ENCODE data around the gene SGCA.

SGCA gene

DNA sequence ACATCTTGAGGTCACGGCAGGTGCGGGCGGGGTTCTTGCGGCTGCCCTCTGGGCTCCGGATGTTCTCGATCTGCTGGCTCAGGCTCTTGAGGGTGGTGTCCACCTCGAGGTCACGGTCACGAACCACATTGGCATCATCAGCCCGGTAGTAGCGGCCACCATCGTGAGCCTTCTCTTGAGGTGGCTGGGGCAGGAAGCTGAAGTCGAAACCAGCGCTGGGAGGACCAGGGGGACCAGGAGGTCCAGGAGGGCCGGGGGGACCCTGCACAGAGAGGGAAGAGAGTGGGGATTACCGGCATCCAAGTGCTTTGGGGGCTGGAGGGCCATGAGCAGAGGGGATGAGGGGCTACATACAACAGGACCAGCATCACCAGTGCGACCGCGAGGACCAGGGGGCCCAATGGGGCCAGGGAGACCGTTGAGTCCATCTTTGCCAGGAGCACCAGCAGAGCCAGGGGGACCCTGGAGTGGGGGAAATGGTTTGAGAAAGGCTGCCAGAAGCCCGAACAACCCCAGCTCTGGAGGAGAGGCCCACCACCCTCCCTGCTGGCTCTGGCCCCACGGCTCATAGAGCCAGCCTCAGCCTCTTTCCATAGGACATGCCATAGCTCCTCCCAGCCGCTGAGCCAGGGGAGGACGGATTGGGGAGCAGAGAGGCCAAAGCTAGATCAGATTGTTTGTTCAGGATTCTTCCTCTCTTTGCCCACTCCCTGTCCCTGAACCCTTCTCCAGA is 21.0 kb downstream of the SGCA start:
- TF ChIP-seq ZFX (IDR thresholded peaks at IDR 0.05; ENCODE audit: borderline replicate concordance), result no peak
- TF ChIP-seq, protein P1, sequence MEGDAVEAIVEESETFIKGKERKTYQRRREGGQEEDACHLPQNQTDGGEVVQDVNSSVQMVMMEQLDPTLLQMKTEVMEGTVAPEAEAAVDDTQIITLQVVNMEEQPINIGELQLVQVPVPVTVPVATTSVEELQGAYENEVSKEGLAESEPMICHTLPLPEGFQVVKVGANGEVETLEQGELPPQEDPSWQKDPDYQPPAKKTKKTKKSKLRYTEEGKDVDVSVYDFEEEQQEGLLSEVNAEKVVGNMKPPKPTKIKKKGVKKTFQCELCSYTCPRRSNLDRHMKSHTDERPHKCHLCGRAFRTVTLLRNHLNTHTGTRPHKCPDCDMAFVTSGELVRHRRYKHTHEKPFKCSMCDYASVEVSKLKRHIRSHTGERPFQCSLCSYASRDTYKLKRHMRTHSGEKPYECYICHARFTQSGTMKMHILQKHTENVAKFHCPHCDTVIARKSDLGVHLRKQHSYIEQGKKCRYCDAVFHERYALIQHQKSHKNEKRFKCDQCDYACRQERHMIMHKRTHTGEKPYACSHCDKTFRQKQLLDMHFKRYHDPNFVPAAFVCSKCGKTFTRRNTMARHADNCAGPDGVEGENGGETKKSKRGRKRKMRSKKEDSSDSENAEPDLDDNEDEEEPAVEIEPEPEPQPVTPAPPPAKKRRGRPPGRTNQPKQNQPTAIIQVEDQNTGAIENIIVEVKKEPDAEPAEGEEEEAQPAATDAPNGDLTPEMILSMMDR (IDR thresholded peaks at IDR 0.05), result no peak
- no peak overlapping the region for H3K27ac ChIP-seq

DNA sequence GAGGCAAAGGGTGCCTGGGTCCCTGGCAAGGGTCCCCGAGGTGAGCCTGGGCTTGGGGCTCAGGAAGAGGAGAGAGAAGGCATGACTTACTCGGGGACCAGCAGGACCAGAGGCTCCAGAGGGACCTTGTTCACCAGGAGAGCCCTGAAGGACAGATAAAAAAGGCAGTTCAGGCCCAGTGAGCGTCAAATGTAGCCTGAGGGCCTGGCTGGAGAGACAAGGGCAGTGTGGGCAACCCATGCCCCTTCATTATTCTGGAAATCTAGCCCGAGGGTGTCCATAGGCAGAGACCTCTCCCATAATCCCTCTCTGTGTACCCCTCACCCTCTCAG is 21.6 kb downstream of the SGCA start:
- no peak for TF ChIP-seq ZFX (IDR thresholded peaks at IDR 0.05; ENCODE audit: borderline replicate concordance)
- TF ChIP-seq, protein P1 (IDR thresholded peaks at IDR 0.05), result no peak
- no peak overlapping the region for H3K27ac ChIP-seq

DNA sequence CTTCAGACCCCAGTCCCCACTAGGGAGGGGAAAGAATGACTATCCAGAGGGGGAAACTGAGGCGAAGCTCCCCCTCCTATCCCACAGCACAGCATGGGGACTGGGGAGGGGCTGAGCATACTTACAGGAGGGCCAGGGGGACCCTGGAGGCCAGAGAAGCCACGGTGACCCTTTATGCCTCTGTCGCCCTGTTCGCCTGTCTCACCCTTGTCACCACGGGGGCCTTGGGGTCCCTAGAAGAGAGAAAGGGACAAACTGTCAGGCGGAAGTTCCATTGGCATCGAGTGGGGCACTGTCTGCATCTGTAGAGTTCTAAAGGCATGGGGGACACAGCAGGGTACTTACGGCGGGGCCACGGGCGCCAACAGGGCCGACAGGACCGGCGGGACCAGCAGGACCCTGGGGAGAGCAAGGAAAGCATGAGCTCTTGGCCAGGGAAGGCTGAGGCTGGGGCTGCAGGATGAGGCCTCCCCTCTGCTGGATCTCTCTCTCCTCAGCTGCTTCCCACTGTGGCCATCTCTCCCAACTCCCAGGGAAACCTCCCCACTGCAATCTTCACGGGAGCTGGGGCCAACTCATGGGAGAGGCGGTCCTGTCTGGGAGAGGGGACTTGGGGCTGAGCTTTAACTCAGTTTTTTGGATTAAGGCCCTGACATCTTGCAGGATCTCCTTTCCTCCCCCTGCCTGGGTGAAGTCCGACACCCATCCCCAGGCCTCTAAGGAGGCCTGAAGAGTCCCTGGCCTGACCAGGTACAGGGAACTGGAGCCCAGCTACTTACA is 22.1 kb downstream of the SGCA start:
- no peak for TF ChIP-seq ZFX (IDR thresholded peaks at IDR 0.05; ENCODE audit: borderline replicate concordance)
- TF ChIP-seq, protein P1 (IDR thresholded peaks at IDR 0.05), result no peak
- no peak overlapping the region for H3K27ac ChIP-seq

- no peak overlapping the region for H3K27ac ChIP-seq
- no peak for TF ChIP-seq ZFX (IDR thresholded peaks at IDR 0.05; ENCODE audit: borderline replicate concordance)
- TF ChIP-seq, protein P1 (IDR thresholded peaks at IDR 0.05), result no peak
Measured at GRCh38 chr17:50188531-50188920, 22.7 kb downstream of the SGCA start.

DNA sequence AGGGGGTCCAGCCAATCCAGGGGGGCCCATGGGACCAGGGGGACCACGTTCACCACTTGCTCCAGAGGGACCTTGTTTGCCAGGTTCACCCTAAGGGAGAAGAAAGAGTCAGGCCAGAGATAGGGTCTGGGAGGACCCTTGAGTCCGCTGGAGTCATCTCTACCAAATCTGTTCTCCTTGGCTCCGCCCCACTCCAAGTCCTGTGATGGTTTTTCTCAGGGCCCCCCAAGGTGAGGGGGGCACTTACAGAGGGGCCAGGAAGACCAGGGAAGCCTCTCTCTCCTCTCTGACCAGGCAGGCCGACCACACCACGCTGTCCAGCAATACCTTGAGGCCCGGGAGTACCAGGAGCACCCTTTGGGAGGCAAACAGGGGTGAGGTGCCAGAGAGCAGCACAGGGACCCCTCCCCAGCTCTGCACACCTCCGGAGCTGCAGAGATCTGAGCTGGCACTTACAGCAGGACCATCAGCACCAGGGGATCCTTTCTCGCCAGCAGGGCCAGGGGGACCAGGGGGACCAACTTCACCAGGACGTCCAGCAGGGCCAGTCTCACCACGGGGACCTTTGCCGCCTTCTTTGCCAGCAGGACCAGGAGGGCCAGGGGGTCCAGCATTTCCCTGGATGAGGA is 23.2 kb downstream of the SGCA start:
- no peak for TF ChIP-seq ZFX (IDR thresholded peaks at IDR 0.05; ENCODE audit: borderline replicate concordance)
- TF ChIP-seq, protein P1 (IDR thresholded peaks at IDR 0.05), result no peak
- H3K27ac ChIP-seq, result no peak overlapping the region

- TF ChIP-seq, protein P1 (IDR thresholded peaks at IDR 0.05), result no peak
- TF ChIP-seq ZFX (IDR thresholded peaks at IDR 0.05; ENCODE audit: borderline replicate concordance), result no peak
- no peak overlapping the region for H3K27ac ChIP-seq
Measured at GRCh38 chr17:50189550-50190292, 23.9 kb downstream of the SGCA start.
